Myocyte (in vitro differentiated cells): ENCODE results near the gene GBP7. TPM values are rescaled to one million over a fixed set of nuclear protein-coding genes. Genes with fewer than 3 reads are reported as not detected.

Experiments
- DNase-seq: peaks from one replicate; pipeline ENCODE4 v3.0.0-alpha.2; 2012; ENCODE audit warnings: low read depth
- total RNA-seq: library from RNA; depleted of rRNA; stranded (reverse); fragments of >200 nt; gene quantifications from 2 replicates; pipeline ENCODE4 v1.2.3, GENCODE V29; 2014

The GBP7 gene
- total RNA-seq, 1 donor from 2014 or later = not detected

DNA sequence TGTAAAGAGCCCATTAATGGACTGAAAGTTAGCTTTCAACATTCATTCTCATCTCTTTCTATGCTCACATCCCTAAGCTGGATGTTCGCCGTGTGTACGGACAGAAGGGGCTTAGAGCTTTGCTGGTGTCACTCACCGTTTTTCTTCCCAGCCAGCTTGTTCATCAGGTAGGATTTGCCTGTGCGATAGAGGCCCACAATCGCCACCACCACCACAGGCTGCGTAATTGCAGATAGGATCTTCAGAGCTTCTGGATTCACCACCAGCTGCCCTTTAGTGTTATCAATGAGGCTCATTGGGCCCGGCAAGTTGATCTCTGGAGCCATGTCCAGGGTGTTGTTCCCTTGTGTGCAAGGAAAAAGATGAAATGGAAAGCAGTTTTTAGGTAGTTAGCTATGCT is 54.2 kb downstream of the GBP7 start:
- DNase-seq = no peak

DNA sequence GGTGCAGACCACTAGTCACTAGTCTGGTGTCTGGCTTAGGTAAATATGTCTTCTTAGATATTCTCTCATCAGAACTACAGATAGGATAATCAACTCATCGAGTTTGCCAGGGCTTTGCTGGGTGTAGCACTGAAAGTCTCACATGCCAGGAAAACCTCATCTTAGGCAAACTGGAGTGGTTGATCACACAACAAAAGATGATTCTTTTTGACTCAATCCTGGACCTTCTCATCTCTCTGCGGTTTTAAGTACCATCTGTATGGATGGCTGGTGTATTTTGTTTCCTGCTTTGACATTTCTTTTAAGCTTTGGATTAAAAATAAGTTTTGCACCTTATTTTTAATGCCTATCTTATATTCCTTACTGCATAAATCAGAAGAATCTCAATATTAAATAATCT is 61.1 kb downstream of the GBP7 start:
- no peak for DNase-seq

DNA sequence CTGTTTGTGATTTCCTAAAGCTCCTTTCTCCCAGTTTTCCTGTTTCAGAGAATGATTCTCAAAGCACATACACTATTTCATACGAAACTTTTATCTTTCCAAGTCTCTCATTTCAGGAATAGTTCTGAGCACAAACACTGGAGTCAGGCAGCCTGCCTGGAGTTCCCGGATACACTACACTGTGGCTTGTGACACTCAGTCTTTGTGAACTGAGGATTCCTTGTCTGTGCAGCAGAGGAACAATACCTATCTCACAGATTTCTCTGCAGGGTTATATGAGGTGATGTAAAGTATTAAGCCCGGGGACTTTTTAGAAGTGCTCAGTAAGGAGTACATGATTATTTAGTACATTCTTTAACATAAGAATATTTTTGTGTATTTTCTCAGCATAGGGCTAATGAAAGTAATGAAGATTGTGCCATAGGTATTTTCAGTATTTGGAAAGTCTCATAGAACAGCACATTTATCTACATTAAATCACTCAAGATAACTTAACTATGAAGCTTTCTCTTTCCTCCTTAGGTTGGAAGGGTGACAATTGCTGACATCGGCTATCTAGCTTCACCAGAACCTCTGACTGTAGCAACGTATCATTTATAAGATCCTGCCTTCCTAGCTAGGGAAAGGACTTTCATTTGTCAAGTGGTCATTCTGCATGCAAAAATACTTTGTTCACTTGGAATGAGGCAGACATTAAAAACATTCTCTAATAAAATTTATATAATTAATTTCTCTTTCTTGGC is 62.8 kb downstream of the GBP7 start:
- DNase-seq = no peak

DNA sequence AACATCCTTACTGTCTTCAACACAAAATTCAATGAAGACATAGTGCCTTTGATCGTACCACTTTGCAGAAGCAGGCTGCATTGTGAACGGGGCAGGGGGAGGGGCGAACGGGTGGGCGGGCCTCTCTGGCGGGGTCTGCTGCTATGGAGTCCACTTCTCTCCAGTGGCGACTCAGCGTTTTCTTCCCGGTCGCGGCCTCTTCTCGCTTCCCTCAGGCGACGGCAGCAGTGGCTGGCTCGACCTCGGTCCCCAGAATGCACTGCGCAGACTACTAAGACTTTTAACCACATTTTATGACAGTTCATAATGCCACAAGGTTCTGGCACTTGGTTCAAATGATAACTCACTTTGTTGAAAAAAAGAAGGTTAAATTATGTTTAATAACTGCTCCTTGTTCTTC is 71.1 kb downstream of the GBP7 start:
- DNase-seq = no peak

DNA sequence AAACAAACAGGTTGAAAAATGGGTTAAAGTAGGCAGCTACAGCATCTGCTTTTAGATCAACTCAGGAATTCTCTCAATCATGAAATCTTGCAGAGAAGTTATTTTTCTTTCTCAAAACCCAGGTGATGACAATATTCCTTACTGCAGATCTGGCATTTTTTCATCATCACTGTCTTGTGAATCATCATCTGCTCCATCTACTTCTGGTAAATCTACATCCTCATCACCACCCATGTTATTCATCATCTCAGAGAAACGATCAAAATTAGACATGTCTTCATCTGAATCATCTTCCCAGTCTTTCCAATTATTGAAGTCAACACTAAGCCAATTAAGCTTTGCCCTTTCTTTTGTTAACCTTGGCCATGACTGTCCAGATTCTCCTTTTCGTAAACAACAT is 71.7 kb downstream of the GBP7 start:
- no peak for DNase-seq

DNA sequence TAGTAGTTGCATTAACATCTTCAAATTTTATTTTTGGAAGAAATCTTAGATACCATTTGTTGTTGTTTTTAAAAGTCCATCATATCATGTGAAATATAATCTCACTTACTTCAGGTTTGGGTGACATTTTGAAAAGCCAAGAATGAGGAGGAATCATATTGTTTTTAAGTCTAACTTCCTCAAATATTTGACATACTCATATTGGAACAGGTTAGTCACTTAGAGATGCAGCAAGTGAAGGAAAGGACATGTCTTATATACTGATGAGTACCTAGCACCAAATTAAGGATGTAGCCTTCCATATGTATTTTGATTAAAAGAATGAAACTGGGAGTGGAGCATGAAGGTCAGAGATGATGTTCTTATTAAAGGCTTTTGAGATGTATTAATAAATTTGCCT is 73.8 kb downstream of the GBP7 start:
- DNase-seq = no peak

DNA sequence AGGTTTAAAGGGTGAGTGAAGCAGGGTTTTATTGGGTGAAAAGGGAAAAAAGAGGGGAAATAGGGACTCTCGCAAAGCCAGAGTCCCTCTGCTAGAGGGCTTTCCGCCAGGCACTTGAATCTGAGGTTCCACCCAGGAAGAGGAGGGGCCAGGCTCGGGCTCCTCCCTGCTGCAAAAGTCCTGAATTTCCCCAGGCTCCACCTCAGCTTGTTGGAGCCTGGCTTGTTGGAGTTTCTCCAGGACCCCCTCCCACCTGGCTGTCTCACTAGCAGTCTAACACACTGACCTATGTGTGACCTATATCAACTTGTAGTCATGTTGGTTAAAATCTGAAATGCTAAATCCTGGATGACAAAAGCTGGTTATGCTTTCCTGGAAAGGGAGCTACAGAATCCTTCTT is 75.4 kb downstream of the GBP7 start:
- DNase-seq = no peak

DNA sequence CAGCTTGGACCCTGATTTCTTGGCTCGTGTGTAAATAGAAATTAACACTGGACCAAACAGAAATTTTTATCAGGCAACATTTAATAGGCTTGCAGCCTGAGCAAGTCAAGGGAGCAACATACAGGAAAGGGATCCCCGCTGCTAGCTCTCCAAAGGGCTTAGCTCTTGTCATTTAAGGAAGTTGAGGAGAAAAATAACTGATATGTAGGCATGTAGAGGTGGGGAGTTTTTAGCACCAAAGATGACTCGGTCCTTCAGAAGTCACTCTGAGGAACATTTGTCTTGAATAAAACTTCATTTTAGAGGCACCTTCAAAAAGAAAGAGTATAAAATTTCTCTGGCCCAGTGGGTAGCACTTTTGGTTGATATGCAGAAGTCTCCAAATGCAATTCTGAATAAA is 76.9 kb downstream of the GBP7 start:
- DNase-seq = no peak

DNA sequence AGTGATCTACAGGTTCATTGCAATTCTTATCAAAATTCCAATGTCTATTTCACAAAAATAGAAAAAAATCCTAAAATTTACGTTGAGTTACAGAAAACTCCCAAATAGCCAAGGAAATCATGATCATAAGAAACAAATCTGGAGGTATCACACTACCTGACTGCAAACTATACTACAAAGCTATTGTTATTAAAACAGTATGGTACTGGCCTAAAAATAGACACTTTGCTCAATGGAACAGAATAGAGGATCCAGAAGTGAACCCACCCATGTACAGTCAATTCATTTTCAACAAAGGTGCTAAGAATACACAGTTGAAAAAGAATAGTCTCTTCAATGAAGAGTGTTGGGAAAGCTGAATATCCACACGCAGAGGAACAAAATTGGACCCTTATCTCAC is 80.1 kb downstream of the GBP7 start:
- DNase-seq = no peak

DNA sequence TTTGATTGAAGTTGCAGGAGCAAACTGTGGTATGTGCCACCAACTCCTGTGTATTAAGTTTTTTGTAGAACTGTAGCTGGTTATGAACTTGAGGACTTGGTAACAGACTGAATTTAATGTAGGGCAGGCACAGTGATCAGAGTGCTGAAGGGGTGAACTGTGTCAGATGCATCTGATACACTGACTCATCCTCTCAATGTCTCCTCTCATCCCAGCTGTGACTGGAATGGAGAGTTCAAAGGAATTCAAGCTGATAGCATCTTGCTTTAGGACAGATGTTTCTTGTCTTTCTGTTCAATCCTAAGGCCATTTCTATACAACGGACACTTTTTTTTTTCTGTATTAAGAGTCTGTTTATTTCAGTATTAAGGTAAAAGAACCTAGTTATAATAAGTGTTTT is 85.8 kb downstream of the GBP7 start:
- no peak for DNase-seq

DNA sequence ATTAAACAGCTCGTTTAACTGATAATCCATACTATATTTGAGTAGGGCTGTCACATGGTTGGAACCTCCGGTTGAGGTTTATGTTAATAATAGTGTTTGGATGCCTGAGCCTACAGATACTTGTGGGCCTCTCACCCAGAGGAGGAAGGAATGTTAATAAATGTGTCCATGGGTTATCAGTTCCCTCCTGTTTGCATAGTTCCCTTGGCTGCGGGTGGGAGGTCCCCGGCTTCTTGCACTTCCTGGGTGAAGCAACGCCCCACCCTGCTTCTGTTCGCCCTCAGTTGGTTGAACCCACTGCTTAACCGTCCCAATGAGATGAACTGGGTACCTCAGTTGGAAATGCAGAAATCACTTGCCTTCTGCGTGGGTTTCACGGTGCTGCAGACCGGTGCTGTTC is 87.2 kb downstream of the GBP7 start:
- DNase-seq = no peak

DNA sequence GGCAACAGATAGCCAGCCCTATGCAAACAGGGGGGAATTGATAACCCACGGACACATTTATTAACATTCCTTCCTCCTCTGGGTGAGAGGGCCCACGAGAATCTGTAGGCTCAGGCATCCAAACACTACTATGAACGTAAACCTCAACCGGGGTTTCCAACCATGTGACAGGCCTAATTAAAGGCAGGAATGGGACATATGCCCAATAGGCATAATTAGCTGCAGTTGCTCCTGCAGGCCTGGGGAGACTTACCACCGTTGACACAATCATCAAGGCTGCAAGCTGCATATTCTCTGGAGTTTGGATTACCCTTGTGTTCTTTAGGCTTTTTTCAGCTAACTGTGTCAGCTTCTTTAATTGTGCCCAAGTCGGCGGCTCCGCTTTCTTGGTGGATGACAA is 88.6 kb downstream of the GBP7 start:
- DNase-seq = no peak

DNA sequence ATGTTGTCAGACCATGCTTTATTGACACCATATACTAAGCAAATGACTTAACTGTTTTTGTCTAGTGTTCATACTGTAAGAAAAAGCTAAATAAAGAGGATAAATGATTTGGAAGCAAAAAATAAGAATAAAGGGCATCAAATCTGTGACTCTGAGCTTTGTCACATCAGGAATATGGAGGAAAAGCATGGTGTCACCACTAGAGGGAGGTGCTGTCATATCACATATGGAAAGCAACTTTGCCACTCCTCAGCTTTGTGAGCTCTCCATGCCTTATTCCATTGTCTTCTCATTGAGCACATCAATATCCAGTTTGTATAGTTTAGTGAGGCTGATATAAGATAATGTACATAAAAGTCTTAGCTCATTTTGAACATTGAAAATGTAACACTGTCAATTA is 90.0 kb downstream of the GBP7 start:
- no peak for DNase-seq

Other genes with a start within 250 kb of the GBP7 start
- 19.1 and 21.2 TPM in 2 replicates for gene KYAT3, start 183.4 kb downstream of the GBP7 start, total RNA-seq
- gene RBMXL1, start 183.4 kb downstream of the GBP7 start, total RNA-seq = 6.2 and 9.4 TPM in 2 replicates
- gene GBP3, start 153.1 kb downstream of the GBP7 start, total RNA-seq = 20.5 and 26.9 TPM in 2 replicates
- gene GBP1, start 110.8 kb downstream of the GBP7 start, total RNA-seq = 25.6 and 30.3 TPM in 2 replicates
- 70.6 and 111 TPM in 2 replicates for gene GBP2, start 49.9 kb downstream of the GBP7 start, total RNA-seq
- not detected in 2 replicates for gene GBP4, start 22.9 kb upstream of the GBP7 start, total RNA-seq
- not detected in 2 replicates for gene GBP5, start 96.9 kb upstream of the GBP7 start, total RNA-seq
- gene GBP6, start 188.1 kb upstream of the GBP7 start, total RNA-seq = 0.16 TPM in 1 of 2 replicates, not detected in the other